Ishikawa (cell line): ENCODE data around the gene CDHR3.

Experiments
- CEBPB ChIP-seq: IDR thresholded peaks from 2 replicates; pipeline ENCODE4 v1.6.1; 2012
- CREB1 ChIP-seq: IDR thresholded peaks from 2 replicates; pipeline ENCODE4 v1.6.1; 2012; ENCODE audit warnings: low read depth
- EGR1 ChIP-seq: IDR thresholded peaks from 2 replicates; pipeline ENCODE4 v1.6.1; 2012
- EP300 ChIP-seq: IDR thresholded peaks from 2 replicates; pipeline ENCODE4 v1.6.1; 2012; ENCODE audit warnings: borderline replicate concordance
- FOXM1 ChIP-seq: IDR thresholded peaks from 2 replicates; pipeline ENCODE4 v1.6.1; 2012; ENCODE audit warnings: low read depth, borderline replicate concordance
- MAX ChIP-seq: IDR thresholded peaks from 2 replicates; pipeline ENCODE4 v1.6.1; 2012
- NFIC ChIP-seq: IDR thresholded peaks from 2 replicates; pipeline ENCODE4 v1.6.1; 2012
- RAD21 ChIP-seq: IDR thresholded peaks from 2 replicates; pipeline ENCODE4 v1.6.1; 2012; ENCODE audit warnings: low read depth
- REST ChIP-seq: IDR thresholded peaks from 2 replicates; pipeline ENCODE4 v1.6.1; 2012; ENCODE audit warnings: low read depth, mild to moderate bottlenecking
- TAF1 ChIP-seq: IDR thresholded peaks from 2 replicates; pipeline ENCODE4 v1.6.1; 2012; ENCODE audit warnings: low read depth, mild to moderate bottlenecking
- TCF12 ChIP-seq: IDR thresholded peaks from 2 replicates; pipeline ENCODE4 v1.6.1; 2012; ENCODE audit warnings: low read depth
- TEAD4 ChIP-seq: IDR thresholded peaks from 2 replicates; pipeline ENCODE4 v1.6.1; 2012
- YY1 ChIP-seq: IDR thresholded peaks from 2 replicates; pipeline ENCODE4 v1.6.1; 2012; ENCODE audit warnings: low read depth
- ZBTB7A ChIP-seq: IDR thresholded peaks from 2 replicates; pipeline ENCODE4 v1.6.1; 2012; ENCODE audit warnings: low read depth
- TF ChIP-seq, protein P1 (sequence below): IDR thresholded peaks from 2 replicates; pipeline ENCODE4 v1.6.1; 2012

Gene CDHR3

DNA sequence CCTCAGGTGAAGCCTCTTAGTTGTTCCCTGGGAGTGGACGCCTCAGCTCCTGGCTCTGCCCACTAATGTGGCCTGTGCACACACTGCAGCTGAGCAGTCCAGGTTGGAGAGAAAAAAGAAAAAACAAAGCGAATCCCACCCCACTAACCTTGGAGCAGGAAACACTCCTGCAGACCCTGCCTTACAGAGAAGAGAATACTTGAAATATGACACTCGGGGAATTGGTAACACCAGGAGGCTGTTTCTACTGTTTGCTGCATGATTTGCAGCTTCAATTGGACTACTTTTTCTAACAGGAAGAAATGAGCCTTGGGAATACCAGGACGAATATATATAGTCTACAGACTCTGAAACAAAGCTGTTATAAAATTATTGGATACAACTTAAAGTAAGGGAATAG lies 22.2 kb downstream of the CDHR3 start:
- TF ChIP-seq CEBPB (no peak), NFIC (no peak), FOXM1 (no peak), CREB1 (no peak), TAF1 (no peak), RAD21 (no peak), MAX (no peak), TCF12 (no peak), YY1 (no peak), EP300 (no peak), REST (no peak), TEAD4 (no peak), EGR1 (no peak), ZBTB7A (no peak)
- TF ChIP-seq, protein P1, sequence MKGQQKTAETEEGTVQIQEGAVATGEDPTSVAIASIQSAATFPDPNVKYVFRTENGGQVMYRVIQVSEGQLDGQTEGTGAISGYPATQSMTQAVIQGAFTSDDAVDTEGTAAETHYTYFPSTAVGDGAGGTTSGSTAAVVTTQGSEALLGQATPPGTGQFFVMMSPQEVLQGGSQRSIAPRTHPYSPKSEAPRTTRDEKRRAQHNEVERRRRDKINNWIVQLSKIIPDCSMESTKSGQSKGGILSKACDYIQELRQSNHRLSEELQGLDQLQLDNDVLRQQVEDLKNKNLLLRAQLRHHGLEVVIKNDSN = no peak

DNA sequence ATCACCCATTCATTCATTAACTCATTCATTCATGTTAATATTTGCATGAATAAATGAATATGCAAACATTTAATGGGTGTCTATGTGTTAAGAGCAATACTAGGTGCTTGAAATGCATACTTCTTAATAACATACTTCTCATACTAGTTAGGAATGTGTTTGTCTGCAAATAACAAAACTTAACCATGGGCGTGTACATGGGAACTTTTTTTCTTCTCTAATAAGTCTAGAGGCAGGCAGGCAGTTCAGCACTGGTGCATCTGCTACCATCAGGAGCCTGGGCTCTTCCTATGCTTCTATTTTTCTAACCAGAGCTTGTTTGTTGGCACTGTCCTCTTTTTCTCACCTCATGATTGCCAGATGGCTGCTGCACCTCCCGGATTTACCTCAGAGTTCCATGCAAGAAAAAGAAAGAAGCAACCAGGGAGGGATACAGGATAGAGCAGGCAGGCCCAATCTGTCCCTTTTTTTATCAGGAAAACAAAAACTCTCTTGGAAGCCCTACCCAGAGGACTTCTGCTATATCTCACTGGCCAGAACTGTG lies 22.7 kb downstream of the CDHR3 start:
- no peak for TF ChIP-seq CREB1
- TF ChIP-seq ZBTB7A = no peak
- no peak for TF ChIP-seq NFIC
- no peak for TF ChIP-seq TAF1
- TF ChIP-seq, protein P1 = no peak
- no peak for TF ChIP-seq MAX
- TF ChIP-seq EP300 = no peak

DNA sequence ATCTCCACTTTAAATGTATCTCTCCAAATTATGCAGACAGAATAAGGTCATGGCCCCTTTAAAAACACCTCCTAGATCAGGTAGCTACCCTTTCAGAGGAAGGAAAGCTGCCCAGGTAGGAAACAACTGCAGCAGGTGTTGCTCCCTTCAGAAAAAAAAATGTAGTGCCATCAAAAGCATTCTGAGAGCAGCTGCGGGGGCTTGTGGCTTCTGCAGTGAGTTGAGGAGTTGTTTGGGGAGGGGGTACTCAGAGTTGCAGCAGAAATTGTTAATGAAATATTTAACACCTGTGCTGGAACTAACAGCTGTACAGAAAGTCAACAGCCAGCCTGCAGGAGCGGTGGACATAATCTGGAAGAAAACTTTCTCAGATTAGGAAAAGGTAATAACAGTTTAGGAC lies 24.0 kb downstream of the CDHR3 start:
- no peak for TF ChIP-seq TCF12
- TF ChIP-seq CEBPB = no peak
- no peak for TF ChIP-seq FOXM1
- TF ChIP-seq ZBTB7A = no peak
- TF ChIP-seq RAD21 = no peak
- no peak for TF ChIP-seq CREB1
- no peak for TF ChIP-seq NFIC
- TF ChIP-seq TAF1 = no peak
- no peak for TF ChIP-seq EP300

- TF ChIP-seq TEAD4 (no peak), CREB1 (no peak), MAX (no peak), TCF12 (no peak), NFIC (no peak), YY1 (no peak), EP300 (no peak), TAF1 (no peak)
These were observed 25.2 kb downstream of the CDHR3 start for GRCh38 chr7:105988276-105988675.

DNA sequence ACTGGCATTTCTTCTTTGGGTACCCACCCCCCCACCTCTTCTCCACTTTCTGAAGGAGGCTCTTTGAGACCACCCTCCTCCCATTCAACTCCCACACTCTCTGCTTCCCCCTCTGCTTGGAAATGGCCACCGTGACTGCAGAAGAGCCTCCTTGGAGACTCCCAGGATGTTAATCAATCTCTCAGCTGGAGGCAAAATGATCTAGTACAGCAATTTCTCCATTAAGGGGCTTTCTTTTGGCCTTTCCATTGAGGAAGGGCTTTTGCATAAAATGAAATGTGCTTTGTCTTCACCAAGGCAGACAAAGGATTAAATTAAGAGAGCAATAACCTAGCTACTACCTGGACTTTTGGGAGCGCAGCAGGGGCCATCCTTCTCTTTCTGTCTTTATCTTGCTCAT lies 26.1 kb downstream of the CDHR3 start:
- TF ChIP-seq RAD21 (no peak), CEBPB (no peak), TAF1 (no peak), TCF12 (no peak), CREB1 (no peak), YY1 (no peak), MAX (no peak), NFIC (no peak), FOXM1 (no peak), ZBTB7A (no peak), TEAD4 (no peak), REST (no peak), EGR1 (no peak), EP300 (no peak)
- TF ChIP-seq, protein P1 = no peak
